MCF 10A (cell line): ENCODE data around the gene MACROH2A1. TPM values are rescaled to one million over a fixed set of nuclear protein-coding genes. Genes with fewer than 3 reads are reported as not detected.

ENCODE experiments used
- BruUV-seq: library from RNA; stranded (reverse); fragments of 400-500 nt; replicated peaks from 2 replicates; lab custom pipeline; 2021; lab: Mats Ljungman, UMichigan
- CTCF ChIA-PET: fragments of 300-600 bp; sonication (Branson Sonifier 250); formaldehyde crosslinking; extraction: SDS; loops from one replicate; lab custom pipeline; 2021; ENCODE audit warnings: antibody characterized with exemption, inconsistent platforms; lab: Yijun Ruan, JAX
- POLR2A ChIA-PET: fragments of 300-600, 350-650 bp; sonication (Branson Sonifier 250); formaldehyde crosslinking; extraction: SDS; loops from one replicate; lab custom pipeline; 2020; ENCODE audit warnings: antibody characterized with exemption, inconsistent platforms; lab: Yijun Ruan, JAX
- DNase-seq: peaks from one replicate; pipeline ENCODE4 v3.0.0-alpha.2; 2018; ENCODE audit not compliant: unreplicated experiment
- H3K27ac Mint-ChIP-seq: one replicate; pipeline ENCODE4 v1.8.0; 2022; ENCODE audit warnings: mild to moderate bottlenecking, low read depth, mixed read lengths; ENCODE audit not compliant: unreplicated experiment
- H3K27me3 Mint-ChIP-seq: one replicate; pipeline ENCODE4 v1.8.0; 2022; ENCODE audit warnings: mixed read lengths; ENCODE audit not compliant: insufficient read depth, unreplicated experiment
- H3K36me3 Mint-ChIP-seq: one replicate; pipeline ENCODE4 v1.8.0; 2022; ENCODE audit warnings: mild to moderate bottlenecking, moderate library complexity, mixed read lengths; ENCODE audit not compliant: insufficient read depth, unreplicated experiment
- H3K4me1 Mint-ChIP-seq: one replicate; pipeline ENCODE4 v1.8.0; 2022; ENCODE audit warnings: mixed read lengths; ENCODE audit not compliant: insufficient read depth, unreplicated experiment
- H3K4me3 Mint-ChIP-seq: one replicate; pipeline ENCODE4 v1.8.0; 2022; ENCODE audit warnings: mild to moderate bottlenecking, moderate library complexity, mixed read lengths; ENCODE audit not compliant: unreplicated experiment
- H3K9me3 Mint-ChIP-seq: one replicate; pipeline ENCODE4 v1.8.0; 2022; ENCODE audit warnings: mixed read lengths; ENCODE audit not compliant: unreplicated experiment
- CTCF ChIP-seq: fragments of 200-600 bp; IDR thresholded peaks from one replicate; pipeline ENCODE4 v1.8.0; 2022; ENCODE audit warnings: antibody characterized with exemption, mild to moderate bottlenecking; ENCODE audit not compliant: unreplicated experiment
- intact Hi-C: fragments of 100-400 bp; cut with micrococcal nuclease; formaldehyde crosslinking; loops from 2 replicates; pipeline ENCODE4 v1.14.1; 2022
- total RNA-seq: library from RNA; stranded (reverse); gene quantifications from 2 replicates; pipeline ENCODE4 v1.2.3, GENCODE V29; 2022

MACROH2A1 gene
- total RNA-seq, 1 experiment from 2014 or later = 306 TPM

GRCh38 chr5:135289651-135290050, 109.4 kb downstream of the MACROH2A1 start:
- intact Hi-C loops = no loop called here
- CTCF ChIA-PET = no interaction called here

DNA sequence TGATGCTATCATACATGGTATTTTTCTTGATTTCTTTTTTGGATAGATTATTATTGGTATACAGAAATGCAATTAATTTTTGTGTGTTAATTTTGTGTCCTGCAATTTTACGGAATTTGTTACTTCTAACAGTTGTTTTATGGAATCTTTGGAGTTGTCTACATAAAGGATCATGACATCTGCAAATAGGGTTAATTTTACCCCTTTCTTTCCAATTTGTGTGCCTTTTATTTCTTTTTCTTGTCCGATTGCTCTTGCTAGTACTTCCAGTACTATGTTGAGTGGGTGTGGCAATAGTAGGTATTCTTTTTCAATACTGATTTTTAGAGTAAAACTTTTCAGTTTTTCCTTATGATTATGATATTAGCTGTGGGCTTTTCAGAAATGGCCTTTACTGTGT, 111.5 kb downstream of the MACROH2A1 start:
- peaks cover 6% of the 10 kb centered on the region for H3K9me3 Mint-ChIP-seq
- CTCF ChIA-PET = no interaction called here

More at GRCh38 chr5:135289651-135290050, 109.4 kb downstream of the MACROH2A1 start:
- no TSS peak for BruUV-seq
- H3K27me3 Mint-ChIP-seq = no peaks in the 10 kb centered on the region
- no peak for DNase-seq
- H3K4me3 Mint-ChIP-seq = no peak overlapping the region
- POLR2A ChIA-PET = no interaction called here
- H3K27ac Mint-ChIP-seq = no peak overlapping the region
- H3K9me3 Mint-ChIP-seq = peaks cover 6% of the 10 kb centered on the region
- TF ChIP-seq CTCF = no peak
- no peaks in the 10 kb centered on the region for H3K4me1 Mint-ChIP-seq
- no peaks in the 10 kb centered on the region for H3K36me3 Mint-ChIP-seq

More for the DNA sequence above, 111.5 kb downstream of the MACROH2A1 start:
- no peak overlapping the region for H3K27ac Mint-ChIP-seq
- POLR2A ChIA-PET = no interaction called here
- no TSS peak for BruUV-seq
- intact Hi-C loops = no loop called here
- H3K4me3 Mint-ChIP-seq = no peak overlapping the region
- no peaks in the 10 kb centered on the region for H3K4me1 Mint-ChIP-seq
- DNase-seq = no peak
- no peaks in the 10 kb centered on the region for H3K27me3 Mint-ChIP-seq
- no peaks in the 10 kb centered on the region for H3K36me3 Mint-ChIP-seq
- TF ChIP-seq CTCF = no peak

Other genes starting within 250 kb of the MACROH2A1 start
- gene DCANP1, start 48.1 kb upstream of the MACROH2A1 start, total RNA-seq = not detected in 2 replicates
- gene TIFAB, start 53.1 kb upstream of the MACROH2A1 start, total RNA-seq = not detected in 2 replicates
- gene NEUROG1, start 136.7 kb upstream of the MACROH2A1 start, total RNA-seq = not detected in 2 replicates
- not detected in 2 replicates for gene CXCL14, start 179.8 kb upstream of the MACROH2A1 start, total RNA-seq